Neural progenitor cell (in vitro differentiated cells): ENCODE results near the gene GPR87. TPM values are rescaled to one million over a fixed set of nuclear protein-coding genes. Genes with fewer than 3 reads are reported as not detected.

Experiments
- DNase-seq: peaks from one replicate; pipeline ENCODE4 v3.0.0-alpha.2; 2016; ENCODE audit warnings: low spot score
- H2AFZ ChIP-seq: fragments of 200-600 bp; sonication (generic); replicated peaks from 2 replicates; pipeline ENCODE4 v1.6.1; 2016; ENCODE audit warnings: antibody characterized with exemption
- H3F3A ChIP-seq: fragments of 200-600 bp; sonication (generic); 2 replicates; pipeline ENCODE4 v1.6.1; 2016; ENCODE audit warnings: antibody characterized with exemption, low read depth
- H3K27ac ChIP-seq: fragments of 200-600 bp; sonication (generic); 2 replicates; pipeline ENCODE4 v1.5.1; 2016; ENCODE audit warnings: mild to moderate bottlenecking
- H3K27me3 ChIP-seq: fragments of 200-600 bp; sonication (generic); 2 replicates; pipeline ENCODE4 v1.6.1; 2016; ENCODE audit warnings: mild to moderate bottlenecking, moderate library complexity
- H3K36me3 ChIP-seq: fragments of 200-600 bp; sonication (generic); 2 replicates; pipeline ENCODE4 v1.5.1; 2016
- H3K4me1 ChIP-seq: fragments of 200-600 bp; sonication (generic); 2 replicates; pipeline ENCODE4 v1.6.1; 2016; ENCODE audit warnings: mixed run types
- H3K4me2 ChIP-seq: fragments of 200-600 bp; sonication (generic); 2 replicates; pipeline ENCODE4 v1.6.1; 2016
- H3K4me3 ChIP-seq: fragments of 200-600 bp; sonication (generic); 2 replicates; pipeline ENCODE4 v1.5.1; 2016
- H3K79me2 ChIP-seq: fragments of 200-600 bp; sonication (generic); 2 replicates; pipeline ENCODE4 v1.6.1; 2016; ENCODE audit warnings: low read depth
- H3K9ac ChIP-seq: fragments of 200-600 bp; sonication (generic); 2 replicates; pipeline ENCODE4 v1.6.1; 2016
- H3K9me3 ChIP-seq: fragments of 200-600 bp; sonication (generic); 2 replicates; pipeline ENCODE4 v1.5.1; 2016; ENCODE audit warnings: low read depth
- H4K20me1 ChIP-seq: fragments of 200-600 bp; sonication (generic); 2 replicates; pipeline ENCODE4 v1.6.1; 2016; ENCODE audit warnings: low read depth
- H3K27ac Mint-ChIP-seq: 3 replicates; pipeline ENCODE4 v1.8.0; 2021; ENCODE audit warnings: mixed read lengths
- H3K27me3 Mint-ChIP-seq: 2 replicates; pipeline ENCODE4 v1.8.0; 2022; ENCODE audit warnings: low read depth, mild to moderate bottlenecking, inconsistent platforms, moderate library complexity, mixed read lengths; ENCODE audit not compliant: insufficient read depth
- H3K36me3 Mint-ChIP-seq: 3 replicates; pipeline ENCODE4 v1.8.0; 2021; ENCODE audit warnings: mixed read lengths
- H3K4me1 Mint-ChIP-seq: 3 replicates; pipeline ENCODE4 v1.8.0; 2021; ENCODE audit warnings: mixed read lengths
- H3K4me3 Mint-ChIP-seq: 3 replicates; pipeline ENCODE4 v1.8.0; 2021; ENCODE audit warnings: mild to moderate bottlenecking, moderate library complexity, mixed read lengths
- H3K9me3 Mint-ChIP-seq: 3 replicates; pipeline ENCODE4 v1.8.0; 2020; ENCODE audit warnings: mixed read lengths
- CTCF ChIP-seq: fragments of 200-600 bp; sonication (generic); IDR thresholded peaks from 2 replicates; pipeline ENCODE4 v1.5.1; 2017; ENCODE audit warnings: antibody characterized with exemption, mild to moderate bottlenecking
- EZH2 ChIP-seq: fragments of 200-600 bp; sonication (generic); IDR thresholded peaks from 2 replicates; pipeline ENCODE4 v1.6.1; 2017; ENCODE audit warnings: antibody characterized with exemption, mild to moderate bottlenecking, moderate library complexity
- EZH2phosphoT487 ChIP-seq: fragments of 200-600 bp; sonication (generic); IDR thresholded peaks from 2 replicates; pipeline ENCODE4 v1.6.1; 2017; ENCODE audit warnings: antibody characterized with exemption
- total RNA-seq: library from RNA; depleted of rRNA; stranded (reverse); fragments of >200 nt; gene quantifications from 2 replicates; pipeline ENCODE4 v1.2.3, GENCODE V29; 2015; ENCODE audit warnings: low replicate concordance

GPR87 gene
- total RNA-seq, 1 donor from 2014 or later: not detected

- Mint-ChIP-seq H3K27ac (no peak overlapping the region), H3K9me3 (no peaks in the 10 kb centered on the region), H3K27me3 (no peaks in the 10 kb centered on the region), H3K4me3 (no peak overlapping the region), H3K4me1 (peaks cover 5% of the 10 kb centered on the region), H3K36me3 (no peaks in the 10 kb centered on the region)
- Histone ChIP-seq H4K20me1 (no peaks in the 10 kb centered on the region), H3K27ac (no peak overlapping the region), H3K4me2 (no peak overlapping the region), H3K27me3 (no peaks in the 10 kb centered on the region), H2AFZ (no peak overlapping the region), H3K79me2 (no peaks in the 10 kb centered on the region), H3K9ac (no peak overlapping the region), H3K9me3 (no peaks in the 10 kb centered on the region), H3F3A (no peaks in the 10 kb centered on the region), H3K36me3 (no peaks in the 10 kb centered on the region), H3K4me1 (no peaks in the 10 kb centered on the region), H3K4me3 (no peak overlapping the region)
- no peak for DNase-seq
- TF ChIP-seq EZH2 (no peak), CTCF (no peak)
Observed at GRCh38 chr3:151285940-151286339, 30.7 kb downstream of the GPR87 start.

- Histone ChIP-seq H3K9ac (no peak overlapping the region), H3K79me2 (no peaks in the 10 kb centered on the region), H3K4me3 (no peak overlapping the region), H3K27me3 (no peaks in the 10 kb centered on the region), H3K9me3 (no peaks in the 10 kb centered on the region), H3K36me3 (no peaks in the 10 kb centered on the region), H2AFZ (no peak overlapping the region), H4K20me1 (no peaks in the 10 kb centered on the region), H3K27ac (no peak overlapping the region), H3F3A (no peaks in the 10 kb centered on the region), H3K4me2 (no peak overlapping the region), H3K4me1 (no peaks in the 10 kb centered on the region)
- H3K36me3 Mint-ChIP-seq: no peaks in the 10 kb centered on the region
- no peak overlapping the region for H3K4me3 Mint-ChIP-seq
- H3K9me3 Mint-ChIP-seq: no peaks in the 10 kb centered on the region
- no peak overlapping the region for H3K27ac Mint-ChIP-seq
- DNase-seq: no peak
- peaks cover 2% of the 10 kb centered on the region for H3K27me3 Mint-ChIP-seq
- TF ChIP-seq EZH2phosphoT487 (no peak), EZH2 (no peak), CTCF (no peak)
- H3K4me1 Mint-ChIP-seq: peaks cover 5% of the 10 kb centered on the region
Observed at GRCh38 chr3:151283907-151284461, 32.6 kb downstream of the GPR87 start.

GRCh38 chr3:151283387-151283786 lies 33.2 kb downstream of the GPR87 start:
- Histone ChIP-seq H3K4me1 (no peaks in the 10 kb centered on the region), H4K20me1 (no peaks in the 10 kb centered on the region), H3K4me2 (no peak overlapping the region), H3K79me2 (no peaks in the 10 kb centered on the region), H3K4me3 (no peak overlapping the region), H3K36me3 (no peaks in the 10 kb centered on the region), H3K27ac (no peak overlapping the region), H2AFZ (no peak overlapping the region), H3F3A (no peaks in the 10 kb centered on the region), H3K27me3 (no peaks in the 10 kb centered on the region), H3K9ac (no peak overlapping the region), H3K9me3 (no peaks in the 10 kb centered on the region)
- TF ChIP-seq CTCF (no peak), EZH2phosphoT487 (no peak), EZH2 (no peak)
- Mint-ChIP-seq H3K27me3 (peaks cover 2% of the 10 kb centered on the region), H3K9me3 (no peaks in the 10 kb centered on the region), H3K36me3 (no peaks in the 10 kb centered on the region), H3K4me1 (peaks cover 5% of the 10 kb centered on the region), H3K27ac (no peak overlapping the region), H3K4me3 (no peak overlapping the region)
- DNase-seq: no peak
